Erythroblast (primary cell): ENCODE measurements around the gene GJA4.

Experiments used
- GATA1 ChIP-seq: IDR thresholded peaks from 2 replicates; pipeline ENCODE4 v1.6.1; 2011; ENCODE audit warnings: low read depth, mild to moderate bottlenecking, control low read depth, low read length, moderate library complexity
- POLR2A ChIP-seq: IDR thresholded peaks from 2 replicates; pipeline ENCODE4 v1.6.1; 2011; ENCODE audit warnings: mild to moderate bottlenecking, low read length

DNA sequence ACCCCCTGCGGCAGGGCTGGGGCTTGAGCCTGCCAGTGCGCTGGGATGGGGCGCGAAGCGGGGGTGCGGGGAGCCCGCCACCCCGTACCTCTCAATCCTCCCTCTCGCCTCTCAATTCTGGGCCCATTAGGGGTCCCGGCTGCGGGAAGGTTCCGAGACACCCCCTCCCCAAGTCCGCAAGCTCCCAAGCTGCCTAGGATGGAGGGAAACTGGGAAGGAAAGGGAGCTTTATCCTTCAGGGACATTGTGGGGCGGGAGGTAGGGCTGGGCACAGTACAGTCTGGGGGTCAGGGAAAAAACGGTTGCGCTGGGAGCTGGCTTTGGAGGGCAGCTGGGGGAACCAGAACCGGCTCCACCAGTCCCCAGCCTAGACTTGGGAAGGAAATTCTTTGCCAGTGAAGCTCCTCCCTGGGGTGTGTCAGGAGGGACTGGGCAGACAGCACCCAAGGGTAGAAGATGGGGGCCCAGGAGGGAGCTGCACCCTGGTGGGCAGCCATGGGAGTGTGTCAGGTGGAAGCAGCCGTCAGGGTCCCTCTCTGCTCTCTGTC is 10.9 kb upstream of the GJA4 start:
- no peak for TF ChIP-seq POLR2A
- no peak for TF ChIP-seq GATA1
